ENCODE measurements around the gene KCNAB3. TPM values are rescaled to one million over a fixed set of nuclear protein-coding genes. Genes with fewer than 3 reads are reported as not detected.

The KCNAB3 gene
- polyA plus RNA-seq, 1 donor = 4.7 TPM

- no peak for DNase-seq
Observed at GRCh38 chr17:7875804-7876370, 53.8 kb downstream of the KCNAB3 start.

GRCh38 chr17:7873051-7873450, 56.6 kb downstream of the KCNAB3 start:
- DNase-seq = no peak

Other genes starting within 250 kb of the KCNAB3 start
- gene TP53, start 242.4 kb downstream of the KCNAB3 start, polyA plus RNA-seq (ENCODE audit: insufficient read length) = 44.1 TPM
- gene WRAP53, start 241.4 kb downstream of the KCNAB3 start, polyA plus RNA-seq (ENCODE audit: insufficient read length) = 8.0 TPM
- gene EFNB3, start 224.7 kb downstream of the KCNAB3 start, polyA plus RNA-seq (ENCODE audit: insufficient read length) = 5.4 TPM
- gene DNAH2, start 212.1 kb downstream of the KCNAB3 start, polyA plus RNA-seq (ENCODE audit: insufficient read length) = 6.8 TPM
- 22.5 TPM for gene KDM6B, start 95.6 kb downstream of the KCNAB3 start, polyA plus RNA-seq (ENCODE audit: insufficient read length)
- 32.6 TPM for gene TMEM88, start 74.8 kb downstream of the KCNAB3 start, polyA plus RNA-seq (ENCODE audit: insufficient read length)
- gene NAA38, start 72.3 kb downstream of the KCNAB3 start, polyA plus RNA-seq (ENCODE audit: insufficient read length) = 42.8 TPM
- 8.2 TPM for gene CYB5D1, start 71.9 kb downstream of the KCNAB3 start, polyA plus RNA-seq (ENCODE audit: insufficient read length)
- 60.9 TPM for gene CHD3, start 41.1 kb downstream of the KCNAB3 start, polyA plus RNA-seq (ENCODE audit: insufficient read length)
- 3.5 TPM for gene RNF227, start 13.6 kb downstream of the KCNAB3 start, polyA plus RNA-seq (ENCODE audit: insufficient read length)
- gene TRAPPC1, start 2.1 kb upstream of the KCNAB3 start, polyA plus RNA-seq (ENCODE audit: insufficient read length) = 99.5 TPM
- 31.0 TPM for gene CNTROB, start 2.4 kb upstream of the KCNAB3 start, polyA plus RNA-seq (ENCODE audit: insufficient read length)
- gene GUCY2D, start 72.8 kb upstream of the KCNAB3 start, polyA plus RNA-seq (ENCODE audit: insufficient read length) = 0.15 TPM
- 2.2 TPM for gene ALOX15B, start 109.2 kb upstream of the KCNAB3 start, polyA plus RNA-seq (ENCODE audit: insufficient read length)
- gene ALOX12B, start 157.9 kb upstream of the KCNAB3 start, polyA plus RNA-seq (ENCODE audit: insufficient read length) = not detected
- not detected for gene ALOXE3, start 188.7 kb upstream of the KCNAB3 start, polyA plus RNA-seq (ENCODE audit: insufficient read length)
- 0.21 TPM for gene HES7, start 194.2 kb upstream of the KCNAB3 start, polyA plus RNA-seq (ENCODE audit: insufficient read length)
- 72.6 TPM for gene PER1, start 222.5 kb upstream of the KCNAB3 start, polyA plus RNA-seq (ENCODE audit: insufficient read length)
- gene VAMP2, start 233.1 kb upstream of the KCNAB3 start, polyA plus RNA-seq (ENCODE audit: insufficient read length) = 68.4 TPM
- 5.5 TPM for gene TMEM107, start 246.5 kb upstream of the KCNAB3 start, polyA plus RNA-seq (ENCODE audit: insufficient read length)

Data from hindlimb muscle (tissue), 1 donor.